Epithelial cell of esophagus (primary cell): ENCODE results near the gene KRTAP1-4.
A peak's percentile ranks its signal among the peaks of the same experiment; 100 is the strongest.

ENCODE experiments used
- DNase-seq: peaks from one replicate; pipeline ENCODE4 v3.0.0; 2010; ENCODE audit warnings: low read depth
- H3K4me3 ChIP-seq: 2 replicates; pipeline ENCODE4 v1.5.1; 2011; ENCODE audit warnings: mild to moderate bottlenecking, low read length, control low read depth
- CTCF ChIP-seq: IDR thresholded peaks from 2 replicates; pipeline ENCODE4 v1.5.1; 2011; ENCODE audit warnings: low read depth, mild to moderate bottlenecking, low read length, control low read depth, inconsistent platforms; ENCODE audit not compliant: insufficient read depth; ENCODE audit errors: missing control alignments

Gene KRTAP1-4

DNA sequence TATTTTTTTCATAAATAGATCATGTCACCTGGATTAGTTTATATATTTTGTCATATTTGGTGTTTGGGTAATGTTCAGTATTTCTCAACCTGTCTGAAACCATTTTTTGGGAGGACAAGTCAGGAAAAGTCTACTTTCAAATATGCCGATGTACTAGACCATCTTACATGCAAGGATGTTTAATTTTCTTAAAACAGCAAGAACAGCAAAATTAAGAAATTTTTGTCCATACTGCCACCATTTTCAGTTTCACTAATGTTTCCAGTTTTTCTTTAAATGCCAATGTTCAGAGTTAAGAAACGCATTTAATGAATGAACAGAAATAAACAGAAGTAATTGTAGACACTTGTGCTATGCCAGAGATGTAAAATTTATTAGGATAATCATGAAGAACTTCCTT is 36.9 kb downstream of the KRTAP1-4 start:
- H3K4me3 ChIP-seq = no peak overlapping the region
- TF ChIP-seq CTCF = no peak
- no peak for DNase-seq

DNA sequence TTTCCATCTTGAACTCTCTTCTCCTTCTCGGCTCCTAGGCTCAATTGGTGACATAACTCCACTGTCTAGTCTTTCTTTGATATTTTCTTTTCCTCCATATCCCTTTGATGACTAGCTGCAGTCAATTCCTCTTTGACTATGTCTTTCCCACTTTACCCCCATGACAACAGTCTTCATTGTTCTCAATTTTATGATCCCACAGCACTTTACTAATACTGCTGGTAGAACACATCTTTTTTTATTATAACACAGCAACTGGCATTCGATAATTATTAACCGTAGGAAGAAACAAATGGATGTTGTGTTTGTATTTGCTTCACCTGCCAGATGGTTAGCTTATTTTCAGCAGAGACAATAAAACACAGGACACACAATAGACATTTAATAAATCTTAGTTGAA is 37.3 kb downstream of the KRTAP1-4 start:
- no peak for DNase-seq
- H3K4me3 ChIP-seq = no peak overlapping the region
- TF ChIP-seq CTCF = no peak

DNA sequence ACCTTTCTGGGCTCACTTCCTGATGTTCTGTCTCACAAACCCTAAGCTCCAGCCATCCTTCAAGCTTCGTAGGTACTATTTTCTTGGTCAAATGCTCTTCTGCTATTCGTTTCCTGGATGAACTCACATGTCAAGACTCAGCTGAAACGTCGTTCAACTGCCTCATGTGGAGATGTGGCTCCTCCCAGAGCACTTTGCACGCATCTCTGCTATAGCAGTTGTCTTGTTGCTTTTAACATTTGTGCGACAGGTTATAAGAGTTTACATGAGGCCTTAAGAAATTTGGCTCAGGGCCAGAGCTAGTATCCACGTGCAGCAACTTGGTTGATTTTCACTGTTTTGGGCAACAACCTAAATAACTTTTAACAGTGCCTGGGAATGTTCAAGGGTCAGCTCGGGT is 43.1 kb downstream of the KRTAP1-4 start:
- TF ChIP-seq CTCF = no peak
- no peak overlapping the region for H3K4me3 ChIP-seq
- peak; percentile 29 for DNase-seq

GRCh38 chr17:40984226-40984625 is 45.8 kb downstream of the KRTAP1-4 start, which contains the start of gene KRT40:
KRT40 (minus strand) TSS chr17:40984326; CDS start chr17:40984273, 53 bp downstream.
- H3K4me3 ChIP-seq = no peak within 1 kb of the TSS
- TF ChIP-seq CTCF = no peak
- no peak for DNase-seq

- no peak for DNase-seq
- no peak for TF ChIP-seq CTCF
- no peak overlapping the region for H3K4me3 ChIP-seq
These were observed 48.9 kb downstream of the KRTAP1-4 start for GRCh38 chr17:40981115-40981514.

DNA sequence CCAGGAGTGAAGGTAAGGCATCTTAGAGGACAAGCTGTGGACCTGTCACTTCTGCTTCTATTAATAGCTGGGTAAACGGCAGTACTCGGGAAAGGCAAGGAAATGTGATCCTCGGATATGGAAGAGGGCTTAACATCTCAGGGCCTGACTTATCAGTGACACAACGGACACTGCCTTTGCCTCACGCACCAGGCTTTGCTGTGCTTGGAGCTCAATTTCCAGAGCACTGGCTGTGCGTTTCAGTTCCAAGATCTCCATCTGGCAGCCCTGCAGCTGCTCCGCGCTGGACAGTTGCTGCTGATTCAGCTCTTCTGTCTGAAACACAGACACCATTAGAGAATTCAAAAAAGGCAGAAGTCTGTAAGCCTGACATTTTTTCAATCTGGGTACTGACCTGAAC is 49.4 kb downstream of the KRTAP1-4 start:
- no peak for DNase-seq
- H3K4me3 ChIP-seq = no peak overlapping the region
- no peak for TF ChIP-seq CTCF

DNA sequence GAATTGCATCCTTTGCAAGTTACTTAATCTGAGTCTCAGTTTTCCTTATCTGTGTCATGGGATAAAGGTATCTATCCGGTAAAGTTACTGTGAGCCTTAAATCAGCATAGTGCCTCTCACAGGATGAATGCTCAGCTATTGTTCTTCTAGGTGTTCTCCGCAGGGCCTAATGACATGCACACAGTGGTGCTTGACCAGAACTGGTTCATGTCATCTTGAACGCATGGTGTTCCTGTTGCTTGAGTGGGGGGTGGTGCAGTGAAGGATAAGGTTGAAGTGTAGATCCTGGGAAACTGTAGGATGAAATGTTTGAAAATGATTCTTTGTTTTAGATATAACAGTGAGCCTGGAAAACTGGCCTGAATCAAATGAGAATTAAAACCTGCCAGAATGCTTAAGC is 49.9 kb downstream of the KRTAP1-4 start:
- no peak overlapping the region for H3K4me3 ChIP-seq
- no peak for TF ChIP-seq CTCF
- DNase-seq = no peak
